OCI-LY1 (cell line): ENCODE results near the gene TREML4.

Experiments used
- H2AFZ ChIP-seq: fragments of 200-600 bp; sonication (generic), shearing (Covaris generic); 2 replicates; pipeline ENCODE4 v1.6.0; 2014; ENCODE audit warnings: antibody characterized with exemption, mild to moderate bottlenecking, low read length
- H3F3A ChIP-seq: fragments of 200-600 bp; sonication (generic), shearing (Covaris generic); 2 replicates; pipeline ENCODE4 v1.6.0; 2014; ENCODE audit warnings: mild to moderate bottlenecking, antibody characterized with exemption, low read length, moderate library complexity; ENCODE audit not compliant: insufficient read depth
- H3K27ac ChIP-seq: fragments of 200-600 bp; sonication (generic); 2 replicates; pipeline ENCODE4 v1.5.1; 2014; ENCODE audit warnings: low read length, mixed run types, mild to moderate bottlenecking, low read depth; ENCODE audit not compliant: poor library complexity, severe bottlenecking
- H3K27me3 ChIP-seq: fragments of 200-600 bp; sonication (generic); 2 replicates; pipeline ENCODE4 v1.6.0; 2014; ENCODE audit warnings: antibody characterized with exemption, mild to moderate bottlenecking, low read length, moderate library complexity; ENCODE audit not compliant: insufficient read depth
- H3K36me3 ChIP-seq: fragments of 200-600 bp; sonication (generic); 2 replicates; pipeline ENCODE4 v1.6.1; 2014; ENCODE audit warnings: mild to moderate bottlenecking, antibody characterized with exemption, low read length, moderate library complexity, mixed read lengths; ENCODE audit not compliant: insufficient read depth
- H3K4me1 ChIP-seq: fragments of 200-600 bp; sonication (generic); 2 replicates; pipeline ENCODE4 v1.5.1; 2014; ENCODE audit warnings: mild to moderate bottlenecking, low read length, moderate library complexity; ENCODE audit not compliant: insufficient read depth, severe bottlenecking
- H3K4me2 ChIP-seq: fragments of 200-600 bp; sonication (generic), shearing (Covaris generic); 2 replicates; pipeline ENCODE4 v1.6.1; 2014; ENCODE audit warnings: low read length
- H3K4me3 ChIP-seq: fragments of 200-600 bp; sonication (generic); 2 replicates; pipeline ENCODE4 v1.5.1; 2014; ENCODE audit warnings: low read length, low read depth, mild to moderate bottlenecking, mixed read lengths; ENCODE audit not compliant: poor library complexity, severe bottlenecking
- H3K79me2 ChIP-seq: fragments of 200-600 bp; shearing (Covaris generic); 2 replicates; pipeline ENCODE4 v1.6.1; 2016; ENCODE audit warnings: mixed run types, low read length, mixed read lengths; ENCODE audit not compliant: insufficient read depth
- H3K9ac ChIP-seq: fragments of 200-600 bp; sonication (generic), shearing (Covaris generic); 2 replicates; pipeline ENCODE4 v1.6.1; 2014; ENCODE audit warnings: mild to moderate bottlenecking, low read length, mixed read lengths
- H3K9me2 ChIP-seq: fragments of 200-600 bp; sonication (generic), shearing (Covaris generic); 2 replicates; pipeline ENCODE4 v1.6.1; 2014; ENCODE audit warnings: low read depth, mild to moderate bottlenecking, low read length, mixed read lengths
- H3K9me3 ChIP-seq: fragments of 200-600 bp; shearing (Covaris generic); 2 replicates; pipeline ENCODE4 v1.6.1; 2014; ENCODE audit warnings: low read length, mixed read lengths
- H4K20me1 ChIP-seq: fragments of 200-600 bp; sonication (generic), shearing (Covaris generic); 2 replicates; pipeline ENCODE4 v1.6.0; 2016; ENCODE audit warnings: mild to moderate bottlenecking, low read length; ENCODE audit not compliant: insufficient read depth
- EZH2 ChIP-seq: fragments of 200-600 bp; sonication (generic), shearing (Covaris generic); IDR thresholded peaks from 2 replicates; pipeline ENCODE4 v1.8.0; 2017; ENCODE audit warnings: borderline replicate concordance, mixed run types, mild to moderate bottlenecking, antibody characterized with exemption, low read length, moderate library complexity, mixed read lengths
- TF ChIP-seq, protein P1 (sequence below): fragments of 200-600 bp; sonication (generic), shearing (Covaris generic); IDR thresholded peaks from 2 replicates; pipeline ENCODE4 v1.5.1; 2017; ENCODE audit warnings: mild to moderate bottlenecking, antibody characterized with exemption, low read length, moderate library complexity, mixed read lengths

The TREML4 gene

DNA sequence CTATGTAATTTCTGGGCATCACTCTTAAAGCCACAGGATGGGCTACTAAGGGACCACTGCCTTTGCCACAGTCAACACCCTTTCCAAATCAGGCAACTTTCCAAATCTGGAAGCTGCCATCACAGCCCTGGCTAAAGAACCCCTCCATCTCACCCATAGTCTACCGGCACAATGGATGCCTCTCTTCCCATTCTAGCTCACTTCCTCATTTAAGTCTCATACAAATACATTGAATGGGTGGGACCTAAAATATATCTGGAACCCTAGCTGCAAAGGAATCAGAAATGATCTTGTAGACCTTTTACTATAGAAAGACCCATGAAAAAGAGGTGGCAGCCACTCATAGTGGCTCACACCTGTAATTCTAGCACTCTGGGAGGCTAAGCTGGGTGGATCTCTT, 3.3 kb upstream of the TREML4 start:
- TF ChIP-seq, protein P1, sequence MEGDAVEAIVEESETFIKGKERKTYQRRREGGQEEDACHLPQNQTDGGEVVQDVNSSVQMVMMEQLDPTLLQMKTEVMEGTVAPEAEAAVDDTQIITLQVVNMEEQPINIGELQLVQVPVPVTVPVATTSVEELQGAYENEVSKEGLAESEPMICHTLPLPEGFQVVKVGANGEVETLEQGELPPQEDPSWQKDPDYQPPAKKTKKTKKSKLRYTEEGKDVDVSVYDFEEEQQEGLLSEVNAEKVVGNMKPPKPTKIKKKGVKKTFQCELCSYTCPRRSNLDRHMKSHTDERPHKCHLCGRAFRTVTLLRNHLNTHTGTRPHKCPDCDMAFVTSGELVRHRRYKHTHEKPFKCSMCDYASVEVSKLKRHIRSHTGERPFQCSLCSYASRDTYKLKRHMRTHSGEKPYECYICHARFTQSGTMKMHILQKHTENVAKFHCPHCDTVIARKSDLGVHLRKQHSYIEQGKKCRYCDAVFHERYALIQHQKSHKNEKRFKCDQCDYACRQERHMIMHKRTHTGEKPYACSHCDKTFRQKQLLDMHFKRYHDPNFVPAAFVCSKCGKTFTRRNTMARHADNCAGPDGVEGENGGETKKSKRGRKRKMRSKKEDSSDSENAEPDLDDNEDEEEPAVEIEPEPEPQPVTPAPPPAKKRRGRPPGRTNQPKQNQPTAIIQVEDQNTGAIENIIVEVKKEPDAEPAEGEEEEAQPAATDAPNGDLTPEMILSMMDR, result no peak
- TF ChIP-seq EZH2, result no peak
- no peak overlapping the region for H3K27ac ChIP-seq
- no peaks in the 10 kb centered on the region for H3K9me3 ChIP-seq

DNA sequence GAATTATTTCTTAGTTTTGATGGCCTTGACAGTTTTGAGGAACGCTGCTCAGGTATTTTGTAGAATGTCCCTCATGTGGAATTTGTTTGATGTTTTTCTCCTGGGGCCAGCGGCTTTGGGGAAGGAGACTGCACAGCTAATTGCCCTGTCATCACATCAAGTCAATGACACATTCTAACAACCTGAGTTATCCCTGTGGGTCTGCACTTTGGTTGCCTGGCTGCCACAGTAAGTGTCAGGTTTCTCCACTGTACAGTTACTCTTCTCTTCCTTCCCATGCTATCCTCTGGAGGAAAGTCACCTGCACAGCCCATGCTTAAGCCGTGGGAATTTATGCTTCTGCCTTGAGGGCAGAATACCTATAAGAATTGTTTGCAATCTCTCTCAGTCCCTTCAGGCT, 1.4 kb upstream of the TREML4 start:
- no peaks in the 10 kb centered on the region for H3K4me1 ChIP-seq
- H3F3A ChIP-seq, result no peaks in the 10 kb centered on the region
- H3K4me2 ChIP-seq, result no peak overlapping the region
- H3K27ac ChIP-seq, result no peak overlapping the region
- H3K36me3 ChIP-seq, result no peaks in the 10 kb centered on the region
- no peaks in the 10 kb centered on the region for H3K79me2 ChIP-seq
- H2AFZ ChIP-seq, result no peak overlapping the region
- TF ChIP-seq, protein P1, result no peak
- no peak for TF ChIP-seq EZH2
- no peaks in the 10 kb centered on the region for H3K9me2 ChIP-seq
- H3K4me3 ChIP-seq, result no peak overlapping the region
- H4K20me1 ChIP-seq, result no peaks in the 10 kb centered on the region
- no peaks in the 10 kb centered on the region for H3K9me3 ChIP-seq
- no peak overlapping the region for H3K9ac ChIP-seq
- no peaks in the 10 kb centered on the region; the same call in 1 of the 2 replicates for H3K27me3 ChIP-seq

More for the DNA sequence above, 3.3 kb upstream of the TREML4 start:
- Histone ChIP-seq H2AFZ (no peak overlapping the region), H3K4me3 (no peak overlapping the region), H3K4me1 (no peaks in the 10 kb centered on the region), H4K20me1 (no peaks in the 10 kb centered on the region), H3K4me2 (no peak overlapping the region), H3K27me3 (no peaks in the 10 kb centered on the region; the same call in 1 of the 2 replicates), H3K79me2 (no peaks in the 10 kb centered on the region), H3K36me3 (no peaks in the 10 kb centered on the region), H3K9ac (no peak overlapping the region), H3K9me2 (no peaks in the 10 kb centered on the region), H3F3A (no peaks in the 10 kb centered on the region)

DNA sequence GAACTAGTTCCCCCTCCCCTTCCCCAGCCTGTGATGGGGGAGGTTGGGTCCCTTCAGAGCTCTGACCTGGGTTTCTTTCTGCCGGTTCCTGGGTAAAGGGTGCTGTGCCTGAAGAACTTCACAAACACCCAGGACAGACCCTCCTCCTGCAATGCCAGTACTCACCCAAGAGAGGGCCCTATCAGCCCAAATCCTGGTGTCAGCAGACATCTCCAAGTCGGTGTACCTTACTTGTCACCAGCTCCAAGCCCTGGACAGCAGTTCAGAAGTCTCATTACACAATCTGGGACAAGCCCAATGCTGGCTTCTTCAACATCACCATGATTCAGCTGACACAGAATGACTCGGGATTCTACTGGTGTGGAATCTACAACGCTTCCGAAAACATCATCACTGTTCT, 467 bp downstream of the TREML4 start:
- Histone ChIP-seq H3K4me1 (no peaks in the 10 kb centered on the region), H3K9me3 (no peaks in the 10 kb centered on the region), H3K4me2 (no peak overlapping the region), H3K27me3 (no peaks in the 10 kb centered on the region; the same call in 1 of the 2 replicates), H3K79me2 (no peaks in the 10 kb centered on the region), H3K9ac (no peak overlapping the region), H3K4me3 (no peak overlapping the region), H4K20me1 (no peaks in the 10 kb centered on the region), H3K9me2 (no peaks in the 10 kb centered on the region), H3K36me3 (no peaks in the 10 kb centered on the region), H2AFZ (no peak overlapping the region), H3F3A (no peaks in the 10 kb centered on the region), H3K27ac (no peak overlapping the region)
- TF ChIP-seq, protein P1, result no peak
